Measurements from ENCODE around the gene NAALADL2. TPM values are rescaled to one million over a fixed set of nuclear protein-coding genes. Genes with fewer than 3 reads are reported as not detected.

Gene NAALADL2
- total and polyA plus RNA-seq, 2 donors (not counting 3 experiments of a cell fraction or from before 2014, with no cell fraction given): 1.1 to 4.0 TPM

GRCh38 chr3:175068587-175068986, 209.5 kb downstream of the NAALADL2 start:
- H3K27ac ChIP-seq (ENCODE audit: insufficient read depth, low read depth, low read length): no peak overlapping the region
- H3K4me3 ChIP-seq (replicated peaks in 1 of 3; ENCODE audit: insufficient read depth in 1 of 3, low read depth in 1 of 3, low read length in 3 of 3): no peak overlapping the region
- ChIA-PET CTCF (no interaction called here), POLR2A (no interaction called here)
- no peaks in the 10 kb centered on the region for H3K79me2 ChIP-seq (ENCODE audit: control insufficient read depth, insufficient read depth, low read length)
- no peaks in the 10 kb centered on the region for H3K36me3 ChIP-seq (ENCODE audit: control insufficient read depth in 2 of 2, extremely low read depth in 1 of 2, insufficient read depth in 2 of 2, low read length in 2 of 2)
- H2AFZ ChIP-seq (ENCODE audit: low read depth, low read length): no peak overlapping the region
- no TSS peak for BruUV-seq (replicated peaks)
- no peaks in the 10 kb centered on the region for H4K20me1 ChIP-seq (replicated peaks; ENCODE audit: control insufficient read depth, extremely low read depth, insufficient read depth, low read length)
- FAIRE-seq (no peak), DNase-seq (ENCODE audit: low read depth, low spot score) (no peak)
- H3K27me3 ChIP-seq (ENCODE audit: control insufficient read depth in 2 of 2, insufficient read depth in 2 of 2, low read length in 2 of 2): no peaks in the 10 kb centered on the region
- dilution Hi-C loops (cut with MboI; ENCODE audit: extremely low pct_ligation_motif_present, low sequenced_read_pairs) (no loop called here), intact Hi-C loops (cut with micrococcal nuclease) (no loop called here)
- no peaks in the 10 kb centered on the region for H3K4me1 ChIP-seq (ENCODE audit: control insufficient read depth, extremely low read depth, insufficient read depth, low read length)
- TF ChIP-seq, protein P1, sequence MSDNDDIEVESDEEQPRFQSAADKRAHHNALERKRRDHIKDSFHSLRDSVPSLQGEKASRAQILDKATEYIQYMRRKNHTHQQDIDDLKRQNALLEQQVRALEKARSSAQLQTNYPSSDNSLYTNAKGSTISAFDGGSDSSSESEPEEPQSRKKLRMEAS (IDR thresholded peaks at IDR 0.05; ENCODE audit: insufficient read depth, insufficient read length): no peak
- TF ChIP-seq CTCF (IDR thresholded peaks at IDR 0.05; ENCODE audit: extremely low read depth in 1 of 2, insufficient read depth in 1 of 2, low read depth in 1 of 2, low read length in 2 of 2): no peak
- TF ChIP-seq MYC (IDR thresholded peaks at IDR 0.05; ENCODE audit: low read depth, low read length): no peak
- no peak for TF ChIP-seq GATA2 (IDR thresholded peaks at IDR 0.05; ENCODE audit: insufficient read depth, insufficient read length, low read depth, low read length)
- TF ChIP-seq POLR2AphosphoS5 (IDR thresholded peaks at IDR 0.05; ENCODE audit: insufficient read depth, low read depth, low read length): no peak
- no peak for TF ChIP-seq POLR2A (IDR thresholded peaks at IDR 0.05; ENCODE audit: low read depth, low read length)
- no peak for TF ChIP-seq EZH2 (IDR thresholded peaks at IDR 0.05; ENCODE audit: borderline replicate concordance, low read depth, low read length, severe bottlenecking)
- no peak for TF ChIP-seq JUN (IDR thresholded peaks at IDR 0.05; ENCODE audit: borderline replicate concordance, insufficient read depth, insufficient read length, low read depth)
- TF ChIP-seq FOS (IDR thresholded peaks at IDR 0.05; ENCODE audit: borderline replicate concordance, insufficient read depth, low read length): no peak
- no peak overlapping the region for H3K4me2 ChIP-seq (ENCODE audit: insufficient read depth, low read length)
- no peak overlapping the region for H3K9ac ChIP-seq (replicated peaks; ENCODE audit: extremely low read depth, insufficient read depth, low read length)
- no peaks in the 10 kb centered on the region for H3K9me3 ChIP-seq (replicated peaks; ENCODE audit: control insufficient read depth, insufficient read depth, low read length)
- no peaks in the 10 kb centered on the region for H3K9me1 ChIP-seq (replicated peaks; ENCODE audit: control insufficient read depth, extremely low read depth, insufficient read depth, low read length)

Measured in endothelial cell of umbilical vein (primary cell).